ENCODE results near the gene ETHE1.

Gene ETHE1

GRCh38 chr19:43486412-43486811 lies 40.6 kb downstream of the ETHE1 start:
- no peak for DNase-seq

GRCh38 chr19:43485951-43486350 lies 41.0 kb downstream of the ETHE1 start:
- DNase-seq: no peak

GRCh38 chr19:43483281-43483680 lies 43.7 kb downstream of the ETHE1 start:
- DNase-seq: no peak

- DNase-seq: no peak
Measured at GRCh38 chr19:43482193-43482592, 44.8 kb downstream of the ETHE1 start.

GRCh38 chr19:43481701-43482100 lies 45.3 kb downstream of the ETHE1 start:
- no peak for DNase-seq

GRCh38 chr19:43480574-43480973 lies 46.4 kb downstream of the ETHE1 start:
- no peak for DNase-seq

- DNase-seq: no peak
Measured at GRCh38 chr19:43479961-43480561, 46.9 kb downstream of the ETHE1 start.

- no peak for DNase-seq
Measured at GRCh38 chr19:43479226-43479625, 47.8 kb downstream of the ETHE1 start.

GRCh38 chr19:43478323-43478722 lies 48.7 kb downstream of the ETHE1 start:
- DNase-seq: no peak

GRCh38 chr19:43476606-43477005 lies 50.4 kb downstream of the ETHE1 start:
- no peak for DNase-seq

- peak; percentile 97 for DNase-seq
Measured at GRCh38 chr19:43474986-43475705, 51.9 kb downstream of the ETHE1 start.

GRCh38 chr19:43474487-43474886 lies 52.5 kb downstream of the ETHE1 start:
- DNase-seq: no peak

- DNase-seq: no peak
Measured at GRCh38 chr19:43471091-43471490, 55.9 kb downstream of the ETHE1 start.

GRCh38 chr19:43470288-43470687 lies 56.7 kb downstream of the ETHE1 start:
- DNase-seq: peak; percentile 73

- DNase-seq: no peak
Measured at GRCh38 chr19:43469160-43469480, 57.9 kb downstream of the ETHE1 start.

GRCh38 chr19:43468354-43469159 lies 58.4 kb downstream of the ETHE1 start:
- no peak for DNase-seq

- DNase-seq: no peak
Measured at GRCh38 chr19:43467730-43468129, 59.3 kb downstream of the ETHE1 start.

- DNase-seq: no peak
Measured at GRCh38 chr19:43467276-43467675, 59.7 kb downstream of the ETHE1 start.

- DNase-seq: no peak
Measured at GRCh38 chr19:43466793-43467192, 60.2 kb downstream of the ETHE1 start.

GRCh38 chr19:43465468-43466120 lies 61.4 kb downstream of the ETHE1 start, which contains the start of gene LYPD3:
TSS of gene LYPD3 (minus strand) at chr19:43465608. CDS start at chr19:43465571, 37 bp downstream.
- peak; percentile 40 for DNase-seq

GRCh38 chr19:43464134-43464775 lies 62.7 kb downstream of the ETHE1 start:
- peak; percentile 84 for DNase-seq

GRCh38 chr19:43463381-43464133 lies 63.4 kb downstream of the ETHE1 start:
- peak; percentile 100 for DNase-seq
